GM23338 (cell line): ENCODE data around the gene RBMXL3.

ENCODE experiments used
- CREB1 ChIP-seq: fragments of 250-450 bp; sonication (Bioruptor Pico); IDR thresholded peaks from 2 replicates; pipeline ENCODE4 v1.5.0; 2020; ENCODE audit warnings: low read depth, mild to moderate bottlenecking, moderate library complexity
- EZH2 ChIP-seq: fragments of 200-600 bp; sonication (generic); IDR thresholded peaks from one replicate; pipeline ENCODE4 v1.8.0; 2017; ENCODE audit warnings: antibody characterized with exemption, mild to moderate bottlenecking, low read depth; ENCODE audit not compliant: unreplicated experiment
- EZH2phosphoT487 ChIP-seq: fragments of 200-600 bp; sonication (generic); IDR thresholded peaks from one replicate; pipeline ENCODE4 v1.8.1; 2018; ENCODE audit warnings: antibody characterized with exemption; ENCODE audit not compliant: unreplicated experiment
- JUNB ChIP-seq: IDR thresholded peaks from one replicate; pipeline ENCODE4 v1.6.1; 2016; ENCODE audit warnings: antibody characterized with exemption; ENCODE audit not compliant: unreplicated experiment
- POLR2AphosphoS5 ChIP-seq: IDR thresholded peaks from 2 replicates; pipeline ENCODE4 v1.6.1; 2016; ENCODE audit warnings: antibody characterized with exemption, low read depth
- ZNF331 ChIP-seq: fragments of 250-450 bp; sonication (Bioruptor Pico); IDR thresholded peaks from 2 replicates; pipeline ENCODE4 v1.5.0; 2020; ENCODE audit warnings: low read depth, mild to moderate bottlenecking, moderate library complexity
- TF ChIP-seq, protein P1 (sequence below), 2 experiments: fragments of 200-600 bp in 1 of 2; sonication (generic) in 1 of 2; conservative IDR thresholded peaks; 2 replicates each; pipeline versions ENCODE4 v1.5.1 to v1.6.1; 2016 to 2017; ENCODE audit warnings: antibody characterized with exemption in 2 of 2, low read depth in 2 of 2, mild to moderate bottlenecking in 2 of 2, moderate library complexity in 1 of 2
- TF ChIP-seq, protein P2 (sequence below): IDR thresholded peaks from one replicate; pipeline ENCODE4 v1.6.1; 2018; ENCODE audit warnings: antibody characterized with exemption; ENCODE audit not compliant: unreplicated experiment
- TF ChIP-seq, protein P3 (sequence below): fragments of 250-450 bp; sonication (Bioruptor Pico); IDR thresholded peaks from 2 replicates; pipeline ENCODE4 v1.5.0; 2020; ENCODE audit warnings: mild to moderate bottlenecking, moderate library complexity

DNA sequence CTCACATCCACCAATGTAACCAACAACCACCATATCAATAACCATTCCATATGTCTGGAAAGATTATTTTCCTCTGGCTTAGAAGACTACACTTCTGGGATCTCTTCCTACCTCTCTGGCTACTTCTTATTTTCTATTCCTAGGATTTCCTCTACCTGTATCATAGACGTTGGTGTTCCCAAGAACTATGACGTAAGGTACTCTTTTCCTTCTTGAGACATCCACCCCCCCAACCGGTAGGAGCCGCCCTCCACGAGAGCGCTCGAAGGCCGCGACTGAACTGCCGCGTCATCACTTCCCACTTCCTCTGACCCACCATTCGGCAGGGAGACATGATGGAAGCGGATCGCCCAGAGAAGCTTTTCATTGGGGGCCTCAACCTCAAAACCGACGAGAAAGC is at the start of gene RBMXL3:
- TF ChIP-seq CREB1 (CRISPR knock-in tag) (no peak), EZH2phosphoT487 (no peak), EZH2 (no peak), JUNB (no peak), POLR2AphosphoS5 (no peak), ZNF331 (CRISPR knock-in tag) (no peak)
- TF ChIP-seq, protein P1, sequence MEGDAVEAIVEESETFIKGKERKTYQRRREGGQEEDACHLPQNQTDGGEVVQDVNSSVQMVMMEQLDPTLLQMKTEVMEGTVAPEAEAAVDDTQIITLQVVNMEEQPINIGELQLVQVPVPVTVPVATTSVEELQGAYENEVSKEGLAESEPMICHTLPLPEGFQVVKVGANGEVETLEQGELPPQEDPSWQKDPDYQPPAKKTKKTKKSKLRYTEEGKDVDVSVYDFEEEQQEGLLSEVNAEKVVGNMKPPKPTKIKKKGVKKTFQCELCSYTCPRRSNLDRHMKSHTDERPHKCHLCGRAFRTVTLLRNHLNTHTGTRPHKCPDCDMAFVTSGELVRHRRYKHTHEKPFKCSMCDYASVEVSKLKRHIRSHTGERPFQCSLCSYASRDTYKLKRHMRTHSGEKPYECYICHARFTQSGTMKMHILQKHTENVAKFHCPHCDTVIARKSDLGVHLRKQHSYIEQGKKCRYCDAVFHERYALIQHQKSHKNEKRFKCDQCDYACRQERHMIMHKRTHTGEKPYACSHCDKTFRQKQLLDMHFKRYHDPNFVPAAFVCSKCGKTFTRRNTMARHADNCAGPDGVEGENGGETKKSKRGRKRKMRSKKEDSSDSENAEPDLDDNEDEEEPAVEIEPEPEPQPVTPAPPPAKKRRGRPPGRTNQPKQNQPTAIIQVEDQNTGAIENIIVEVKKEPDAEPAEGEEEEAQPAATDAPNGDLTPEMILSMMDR (conservative IDR thresholded peaks at IDR 0.05; ENCODE audit: low read depth in 2 of 2) = no peak
- TF ChIP-seq, protein P2, sequence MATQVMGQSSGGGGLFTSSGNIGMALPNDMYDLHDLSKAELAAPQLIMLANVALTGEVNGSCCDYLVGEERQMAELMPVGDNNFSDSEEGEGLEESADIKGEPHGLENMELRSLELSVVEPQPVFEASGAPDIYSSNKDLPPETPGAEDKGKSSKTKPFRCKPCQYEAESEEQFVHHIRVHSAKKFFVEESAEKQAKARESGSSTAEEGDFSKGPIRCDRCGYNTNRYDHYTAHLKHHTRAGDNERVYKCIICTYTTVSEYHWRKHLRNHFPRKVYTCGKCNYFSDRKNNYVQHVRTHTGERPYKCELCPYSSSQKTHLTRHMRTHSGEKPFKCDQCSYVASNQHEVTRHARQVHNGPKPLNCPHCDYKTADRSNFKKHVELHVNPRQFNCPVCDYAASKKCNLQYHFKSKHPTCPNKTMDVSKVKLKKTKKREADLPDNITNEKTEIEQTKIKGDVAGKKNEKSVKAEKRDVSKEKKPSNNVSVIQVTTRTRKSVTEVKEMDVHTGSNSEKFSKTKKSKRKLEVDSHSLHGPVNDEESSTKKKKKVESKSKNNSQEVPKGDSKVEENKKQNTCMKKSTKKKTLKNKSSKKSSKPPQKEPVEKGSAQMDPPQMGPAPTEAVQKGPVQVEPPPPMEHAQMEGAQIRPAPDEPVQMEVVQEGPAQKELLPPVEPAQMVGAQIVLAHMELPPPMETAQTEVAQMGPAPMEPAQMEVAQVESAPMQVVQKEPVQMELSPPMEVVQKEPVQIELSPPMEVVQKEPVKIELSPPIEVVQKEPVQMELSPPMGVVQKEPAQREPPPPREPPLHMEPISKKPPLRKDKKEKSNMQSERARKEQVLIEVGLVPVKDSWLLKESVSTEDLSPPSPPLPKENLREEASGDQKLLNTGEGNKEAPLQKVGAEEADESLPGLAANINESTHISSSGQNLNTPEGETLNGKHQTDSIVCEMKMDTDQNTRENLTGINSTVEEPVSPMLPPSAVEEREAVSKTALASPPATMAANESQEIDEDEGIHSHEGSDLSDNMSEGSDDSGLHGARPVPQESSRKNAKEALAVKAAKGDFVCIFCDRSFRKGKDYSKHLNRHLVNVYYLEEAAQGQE = no peak
- TF ChIP-seq, protein P3, sequence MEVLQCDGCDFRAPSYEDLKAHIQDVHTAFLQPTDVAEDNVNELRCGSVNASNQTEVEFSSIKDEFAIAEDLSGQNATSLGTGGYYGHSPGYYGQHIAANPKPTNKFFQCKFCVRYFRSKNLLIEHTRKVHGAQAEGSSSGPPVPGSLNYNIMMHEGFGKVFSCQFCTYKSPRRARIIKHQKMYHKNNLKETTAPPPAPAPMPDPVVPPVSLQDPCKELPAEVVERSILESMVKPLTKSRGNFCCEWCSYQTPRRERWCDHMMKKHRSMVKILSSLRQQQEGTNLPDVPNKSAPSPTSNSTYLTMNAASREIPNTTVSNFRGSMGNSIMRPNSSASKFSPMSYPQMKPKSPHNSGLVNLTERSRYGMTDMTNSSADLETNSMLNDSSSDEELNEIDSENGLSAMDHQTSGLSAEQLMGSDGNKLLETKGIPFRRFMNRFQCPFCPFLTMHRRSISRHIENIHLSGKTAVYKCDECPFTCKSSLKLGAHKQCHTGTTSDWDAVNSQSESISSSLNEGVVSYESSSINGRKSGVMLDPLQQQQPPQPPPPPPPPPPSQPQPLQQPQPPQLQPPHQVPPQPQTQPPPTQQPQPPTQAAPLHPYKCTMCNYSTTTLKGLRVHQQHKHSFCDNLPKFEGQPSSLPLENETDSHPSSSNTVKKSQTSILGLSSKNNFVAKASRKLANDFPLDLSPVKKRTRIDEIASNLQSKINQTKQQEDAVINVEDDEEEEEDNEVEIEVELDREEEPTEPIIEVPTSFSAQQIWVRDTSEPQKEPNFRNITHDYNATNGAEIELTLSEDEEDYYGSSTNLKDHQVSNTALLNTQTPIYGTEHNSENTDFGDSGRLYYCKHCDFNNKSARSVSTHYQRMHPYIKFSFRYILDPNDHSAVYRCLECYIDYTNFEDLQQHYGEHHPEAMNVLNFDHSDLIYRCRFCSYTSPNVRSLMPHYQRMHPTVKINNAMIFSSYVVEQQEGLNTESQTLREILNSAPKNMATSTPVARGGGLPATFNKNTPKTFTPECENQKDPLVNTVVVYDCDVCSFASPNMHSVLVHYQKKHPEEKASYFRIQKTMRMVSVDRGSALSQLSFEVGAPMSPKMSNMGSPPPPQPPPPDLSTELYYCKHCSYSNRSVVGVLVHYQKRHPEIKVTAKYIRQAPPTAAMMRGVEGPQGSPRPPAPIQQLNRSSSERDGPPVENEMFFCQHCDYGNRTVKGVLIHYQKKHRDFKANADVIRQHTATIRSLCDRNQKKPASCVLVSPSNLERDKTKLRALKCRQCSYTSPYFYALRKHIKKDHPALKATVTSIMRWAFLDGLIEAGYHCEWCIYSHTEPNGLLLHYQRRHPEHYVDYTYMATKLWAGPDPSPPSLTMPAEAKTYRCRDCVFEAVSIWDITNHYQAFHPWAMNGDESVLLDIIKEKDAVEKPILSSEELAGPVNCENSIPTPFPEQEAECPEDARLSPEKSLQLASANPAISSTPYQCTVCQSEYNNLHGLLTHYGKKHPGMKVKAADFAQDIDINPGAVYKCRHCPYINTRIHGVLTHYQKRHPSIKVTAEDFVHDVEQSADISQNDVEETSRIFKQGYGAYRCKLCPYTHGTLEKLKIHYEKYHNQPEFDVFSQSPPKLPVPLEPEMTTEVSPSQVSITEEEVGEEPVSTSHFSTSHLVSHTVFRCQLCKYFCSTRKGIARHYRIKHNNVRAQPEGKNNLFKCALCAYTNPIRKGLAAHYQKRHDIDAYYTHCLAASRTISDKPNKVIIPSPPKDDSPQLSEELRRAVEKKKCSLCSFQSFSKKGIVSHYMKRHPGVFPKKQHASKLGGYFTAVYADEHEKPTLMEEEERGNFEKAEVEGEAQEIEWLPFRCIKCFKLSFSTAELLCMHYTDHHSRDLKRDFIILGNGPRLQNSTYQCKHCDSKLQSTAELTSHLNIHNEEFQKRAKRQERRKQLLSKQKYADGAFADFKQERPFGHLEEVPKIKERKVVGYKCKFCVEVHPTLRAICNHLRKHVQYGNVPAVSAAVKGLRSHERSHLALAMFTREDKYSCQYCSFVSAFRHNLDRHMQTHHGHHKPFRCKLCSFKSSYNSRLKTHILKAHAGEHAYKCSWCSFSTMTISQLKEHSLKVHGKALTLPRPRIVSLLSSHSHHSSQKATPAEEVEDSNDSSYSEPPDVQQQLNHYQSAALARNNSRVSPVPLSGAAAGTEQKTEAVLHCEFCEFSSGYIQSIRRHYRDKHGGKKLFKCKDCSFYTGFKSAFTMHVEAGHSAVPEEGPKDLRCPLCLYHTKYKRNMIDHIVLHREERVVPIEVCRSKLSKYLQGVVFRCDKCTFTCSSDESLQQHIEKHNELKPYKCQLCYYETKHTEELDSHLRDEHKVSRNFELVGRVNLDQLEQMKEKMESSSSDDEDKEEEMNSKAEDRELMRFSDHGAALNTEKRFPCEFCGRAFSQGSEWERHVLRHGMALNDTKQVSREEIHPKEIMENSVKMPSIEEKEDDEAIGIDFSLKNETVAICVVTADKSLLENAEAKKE (CRISPR knock-in tag) = no peak
